Activated naive CD4-positive, alpha-beta T cell (primary cell): ENCODE data around the gene LRP1B.

Experiments used
- DNase-seq, 4 experiments: peaks; one replicate each; lab custom pipeline; 2025; lab: John Stamatoyannopoulos, UW

The LRP1B gene

DNA sequence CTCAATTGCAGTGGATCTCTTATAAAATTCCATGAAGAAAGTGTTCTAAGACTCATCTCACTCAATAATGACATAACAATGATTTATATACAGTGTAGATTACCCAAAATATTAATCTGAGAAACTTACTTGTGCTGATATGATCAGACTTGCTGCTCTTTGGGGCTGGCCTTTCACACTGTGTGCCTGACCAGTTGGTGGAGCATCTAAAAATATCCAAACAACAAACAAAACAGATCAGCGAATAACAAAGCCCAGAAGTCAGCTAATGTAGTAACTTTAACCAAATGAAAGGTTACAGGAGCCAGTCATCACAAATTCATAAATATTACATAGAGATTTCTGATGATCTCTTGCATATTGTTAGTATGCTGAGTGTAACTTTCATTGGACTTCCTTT lies 1883.9 kb downstream of the LRP1B start:
- DNase-seq, result no peak

DNA sequence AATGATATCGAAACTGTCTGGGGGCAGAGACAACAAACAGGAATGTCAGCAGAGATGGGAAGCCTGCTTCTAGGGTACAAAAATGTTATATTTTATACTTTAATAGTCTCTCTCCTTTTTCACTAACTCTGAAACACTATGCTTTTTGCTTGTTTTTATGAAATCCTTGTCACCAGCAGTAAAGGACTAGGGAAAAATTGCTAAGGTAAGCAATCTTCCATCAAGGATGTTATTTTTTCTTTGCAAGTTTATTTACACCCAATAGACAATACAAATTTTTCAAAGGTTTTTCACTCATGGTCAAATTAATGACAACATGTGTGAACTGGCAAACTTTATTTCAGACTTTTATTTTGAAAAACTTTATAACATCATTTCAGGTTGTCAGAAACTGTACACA lies 1884.8 kb downstream of the LRP1B start:
- no peak for DNase-seq

DNA sequence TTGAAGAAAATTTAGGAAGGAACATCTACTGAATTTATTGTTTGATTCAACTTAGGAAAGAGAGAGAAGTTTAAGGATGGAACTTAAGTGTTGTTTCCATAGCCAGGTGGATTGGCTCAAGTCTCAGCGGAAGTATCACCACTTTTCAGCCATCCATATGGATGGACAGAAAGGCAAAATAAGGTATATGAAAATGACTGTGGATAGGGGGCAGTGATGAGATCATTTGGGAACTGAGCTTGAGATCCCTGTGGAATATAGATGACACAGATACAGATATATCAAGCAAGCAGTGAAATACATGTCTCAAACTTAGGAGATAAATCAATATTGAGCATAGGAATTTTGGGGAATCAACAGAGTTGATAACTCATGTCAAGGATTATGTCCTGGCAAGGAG lies 1887.9 kb downstream of the LRP1B start:
- DNase-seq, result no peak

DNA sequence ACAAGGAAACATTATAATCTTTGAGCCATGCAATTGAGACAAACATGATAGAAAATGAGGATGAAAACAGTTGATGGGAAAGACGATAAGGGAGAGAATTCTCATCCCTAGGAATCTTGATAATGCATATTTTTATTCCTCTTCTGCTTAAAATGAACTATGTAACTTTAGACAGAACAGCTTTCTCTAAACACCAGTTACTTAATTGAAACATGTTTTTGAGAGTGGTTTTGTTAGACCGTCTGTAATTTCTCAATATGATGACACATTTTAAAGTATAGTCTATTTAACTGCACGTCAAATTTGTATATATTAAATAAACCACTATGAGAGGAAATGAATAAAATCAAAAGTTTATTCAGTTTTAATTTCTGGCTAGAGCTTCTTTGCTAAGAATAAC lies 1896.7 kb downstream of the LRP1B start:
- no peak for DNase-seq

DNA sequence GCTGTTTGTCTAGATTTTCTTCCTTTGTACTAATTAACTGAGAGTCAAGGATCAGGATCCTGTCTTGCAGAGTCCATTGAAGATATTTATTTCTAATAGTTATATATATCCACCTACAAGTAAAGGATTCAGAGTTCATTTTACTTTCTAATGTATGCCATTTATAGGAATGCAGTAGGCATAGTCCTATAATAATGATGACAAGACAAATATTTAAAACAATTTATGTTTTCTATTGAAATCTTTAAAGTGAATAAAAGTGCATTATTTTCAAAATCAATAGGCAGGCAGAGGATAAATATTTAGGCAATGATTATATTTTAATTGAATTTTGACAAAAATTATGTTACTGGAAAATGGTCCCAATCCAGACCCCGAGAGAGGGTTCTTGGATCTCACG lies 1919.9 kb downstream of the LRP1B start:
- no peak for DNase-seq

DNA sequence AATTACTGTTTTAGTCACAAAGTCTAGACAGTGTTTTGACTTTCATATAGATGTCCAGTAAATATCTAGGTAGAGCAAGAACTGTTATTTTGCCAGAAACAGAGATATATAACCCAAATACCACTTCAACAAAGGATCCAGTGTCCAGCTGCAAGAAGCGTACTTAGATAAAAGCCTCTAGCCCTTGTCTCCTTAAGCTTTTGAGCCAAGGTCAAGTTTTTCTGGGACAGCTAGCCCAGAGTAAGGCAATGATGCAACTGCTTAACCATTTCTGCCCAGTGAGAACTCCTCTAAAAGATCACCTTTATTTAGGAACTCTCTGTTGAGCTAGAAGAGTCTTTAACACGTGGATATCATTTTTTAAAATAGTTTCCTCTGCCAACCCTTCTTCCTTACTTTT lies 1925.7 kb downstream of the LRP1B start:
- DNase-seq, result no peak

DNA sequence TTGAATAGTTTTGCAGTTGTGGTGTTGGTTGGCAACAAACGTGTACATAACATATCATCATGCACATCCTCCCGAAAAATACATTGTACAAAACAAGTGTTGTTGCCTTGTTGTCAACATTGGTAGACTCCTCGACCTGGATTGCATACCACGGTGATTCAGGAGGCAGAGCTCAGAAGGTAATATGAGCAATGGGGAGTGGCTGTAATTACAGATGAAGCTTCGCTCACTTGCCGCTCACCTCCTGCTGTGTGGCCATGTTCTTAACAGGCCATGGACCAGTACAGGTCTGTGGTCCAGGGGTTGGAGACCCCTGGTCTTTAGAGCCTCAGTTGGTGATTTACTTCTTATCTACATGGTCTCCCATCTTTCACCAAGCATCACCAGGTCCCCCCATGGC lies 1927.5 kb downstream of the LRP1B start:
- DNase-seq, result no peak

DNA sequence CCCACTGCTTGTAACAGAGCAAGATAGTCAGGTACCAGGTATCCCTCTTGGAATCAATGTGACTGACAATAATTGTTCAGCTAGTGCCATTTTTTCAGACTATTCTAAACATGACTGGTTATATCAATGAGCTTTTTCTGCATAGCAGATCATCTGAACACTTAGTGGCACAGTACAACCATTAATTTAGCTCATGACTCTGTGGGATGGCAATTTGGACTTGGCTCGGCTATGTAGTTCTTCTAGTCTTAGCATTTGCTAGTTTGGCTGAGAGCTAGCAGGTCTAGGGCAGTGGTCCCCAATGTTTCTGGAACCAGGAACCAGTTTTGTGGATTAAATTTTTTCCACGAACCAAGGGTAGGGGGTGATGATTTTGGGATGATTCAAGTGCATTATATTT lies 1929.2 kb downstream of the LRP1B start:
- no peak for DNase-seq

DNA sequence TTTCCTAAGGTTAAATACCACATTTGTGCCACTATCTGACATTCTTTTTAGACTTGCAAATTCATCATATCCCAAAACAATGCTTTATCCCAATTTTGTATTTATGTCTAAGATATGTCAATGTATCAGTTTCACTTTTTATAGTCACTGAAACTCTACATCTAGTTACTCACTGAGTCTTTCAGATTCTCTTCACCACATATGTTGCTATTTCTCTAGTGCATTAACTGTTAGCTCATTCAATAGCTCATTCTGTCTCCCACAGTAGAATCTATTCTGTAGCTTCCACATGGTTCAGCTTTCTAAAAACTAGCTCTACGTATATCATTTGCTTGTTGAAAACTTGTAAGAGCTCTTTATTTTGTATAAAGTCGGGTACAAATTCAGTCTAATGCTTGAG lies 1930.1 kb downstream of the LRP1B start:
- DNase-seq, result no peak

DNA sequence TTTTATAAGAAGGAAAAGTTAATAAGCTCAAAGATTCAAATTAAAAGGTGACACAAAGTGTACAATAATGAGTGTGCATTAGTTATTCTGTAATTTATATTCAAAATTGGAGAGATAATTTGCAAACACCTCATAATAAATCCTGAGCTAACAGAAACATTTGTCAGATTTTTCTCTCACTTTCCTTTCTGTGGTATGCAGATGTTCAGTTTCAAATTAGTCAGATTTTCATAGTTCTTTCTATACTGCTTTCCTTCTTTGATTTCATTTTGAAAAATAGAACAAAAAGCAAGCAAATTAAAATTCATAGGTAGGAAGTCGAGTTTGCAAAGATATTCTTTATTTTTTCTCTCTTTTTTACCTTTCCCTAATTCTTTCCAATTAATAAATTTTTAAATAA lies 1930.5 kb downstream of the LRP1B start:
- no peak for DNase-seq

DNA sequence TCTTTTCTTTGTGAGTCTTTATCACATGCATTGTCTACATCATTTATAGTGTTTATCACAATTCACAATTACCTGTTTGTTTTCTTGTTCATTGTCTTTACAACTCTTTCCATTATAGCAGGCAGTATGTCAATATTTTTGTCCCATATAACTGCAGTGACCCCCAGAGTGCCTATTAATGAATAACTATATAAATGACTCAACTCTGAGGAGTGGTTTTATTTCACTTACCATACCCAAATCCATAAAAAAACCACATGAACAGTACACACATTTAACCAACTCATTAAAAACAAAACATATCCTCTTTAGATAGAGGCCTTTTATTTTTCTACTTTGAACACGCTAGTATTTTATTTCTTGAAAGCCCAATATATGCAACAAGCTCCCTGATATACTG lies 1931.5 kb downstream of the LRP1B start:
- no peak for DNase-seq

DNA sequence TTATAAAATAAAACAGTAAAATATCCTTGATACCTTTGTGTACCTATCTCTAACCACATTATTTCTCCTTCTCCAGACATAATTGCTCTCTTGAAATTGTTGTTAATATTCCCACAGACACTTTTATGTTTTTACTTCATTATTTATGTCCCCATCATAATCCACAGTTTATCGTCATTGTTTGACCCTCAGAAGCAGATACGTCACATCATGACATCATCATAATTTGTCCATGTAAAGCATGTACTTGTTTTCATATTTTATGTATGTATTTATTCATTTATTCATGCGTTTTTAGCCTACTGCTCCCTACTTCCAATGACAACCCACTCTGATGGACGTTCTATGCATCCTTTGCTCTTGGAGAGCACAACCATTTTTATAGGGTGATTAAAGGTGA lies 1943.7 kb downstream of the LRP1B start:
- DNase-seq, result no peak

DNA sequence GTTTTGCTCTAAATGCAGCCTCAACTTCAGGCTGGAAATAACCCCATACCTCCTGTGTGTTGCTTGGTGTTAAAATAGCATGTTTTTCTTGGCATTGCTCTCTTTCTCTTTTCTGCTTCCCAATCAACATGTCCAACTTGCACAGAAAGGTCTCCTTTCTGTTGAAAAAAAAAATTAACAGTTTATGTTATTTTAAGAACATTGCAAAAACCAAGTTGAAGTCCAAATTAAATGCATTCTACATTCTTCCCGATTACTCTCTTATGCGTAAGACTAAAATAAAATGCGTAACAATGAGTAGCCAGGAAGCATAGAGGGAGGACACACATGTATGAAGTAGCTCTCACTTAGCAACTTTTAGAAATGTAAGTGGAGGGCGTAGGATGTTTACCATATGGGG lies 1944.5 kb downstream of the LRP1B start:
- no peak for DNase-seq

DNA sequence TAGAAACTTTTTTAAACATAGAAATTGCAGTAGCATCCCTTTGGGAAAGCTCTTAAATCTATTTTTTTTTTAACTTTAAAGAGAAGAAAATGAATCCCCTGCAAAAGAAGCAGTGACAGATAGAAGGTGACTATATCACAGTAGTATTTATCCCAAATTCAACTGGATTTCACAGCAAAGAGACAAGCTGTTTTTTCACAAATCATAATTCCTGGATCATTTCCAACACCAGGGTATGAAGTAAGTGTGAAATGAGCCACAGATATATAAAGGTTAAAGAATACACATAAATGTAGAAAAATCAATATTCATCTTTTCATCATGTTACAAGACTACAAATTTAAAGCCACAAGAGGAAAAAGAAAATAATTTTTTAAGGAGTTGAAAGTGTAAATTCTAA lies 1945.7 kb downstream of the LRP1B start:
- DNase-seq, result no peak

DNA sequence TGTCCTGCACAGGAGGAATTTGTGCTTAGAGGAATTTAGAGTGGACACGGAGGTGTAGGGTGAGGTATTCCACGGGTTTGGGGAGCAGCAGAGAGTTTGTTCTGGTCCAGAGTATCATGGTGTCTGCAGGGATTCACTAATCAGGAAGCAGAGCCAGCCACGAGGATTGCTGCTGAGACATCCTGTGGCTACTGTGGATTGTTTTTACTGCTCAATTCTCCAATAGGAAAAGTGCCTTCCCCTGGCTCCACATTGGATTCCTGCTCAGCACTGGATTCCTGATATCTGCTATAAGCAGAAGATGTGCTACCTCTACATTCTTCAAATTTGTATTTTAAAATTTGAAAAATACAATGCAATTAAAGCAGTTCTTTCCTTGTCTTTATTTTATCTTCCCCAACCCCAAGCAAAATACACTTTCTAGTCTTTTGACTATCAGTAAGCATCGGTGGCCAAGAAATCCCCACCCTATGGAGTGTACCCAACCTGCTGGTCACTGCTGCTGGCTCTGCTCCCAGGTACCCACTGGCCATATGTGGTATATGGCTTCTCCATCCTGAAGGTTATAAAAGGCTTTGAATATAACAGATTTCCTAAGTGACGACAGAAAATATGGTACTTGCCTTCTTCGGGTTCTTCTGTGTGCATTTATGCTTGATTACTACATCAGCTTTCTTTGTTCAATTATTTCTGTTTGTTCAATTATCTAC lies 1947.6 kb downstream of the LRP1B start:
- no peak for DNase-seq
